Lung (tissue), 12 donors: ENCODE results near the gene ANKRD18B. TPM values are rescaled to one million over a fixed set of nuclear protein-coding genes. Genes with fewer than 3 reads are reported as not detected.
A peak's percentile ranks its signal among the peaks of the same experiment; 100 is the strongest.
"Not testable (repeated sequence)": the region's sequence is repeated elsewhere in the genome, so short reads cannot be mapped to it uniquely, and the experiment has no call there.

Experiments
- ATAC-seq: fragments of 200-7000 bp; cut with Tn5 transposase; one replicate; pipeline ENCODE4 v1.9.1; 2020; ENCODE audit warnings: moderate number of reproducible peaks; ENCODE audit not compliant: insufficient read depth, low FRiP score
- DNase-seq, 3 donors: peaks; one replicate each; pipeline ENCODE4 v3.0.0-alpha.2; 2013 to 2017
- H3K27ac ChIP-seq, 2 donors: one replicate each; pipeline ENCODE4 v1.5.1; 2013; ENCODE audit warnings: mild to moderate bottlenecking in 2 of 2, moderate library complexity in 2 of 2, control low read depth in 1 of 2, inconsistent platforms in 1 of 2, low read depth in 1 of 2, low read length in 1 of 2
- H3K27me3 ChIP-seq, 3 donors: one replicate each; pipeline ENCODE4 v1.5.1; 2013; ENCODE audit warnings: low read length in 2 of 3; ENCODE audit not compliant: control insufficient read depth in 3 of 3, insufficient read depth in 3 of 3
- H3K36me3 ChIP-seq, 4 donors: one replicate each; pipeline ENCODE4 v1.5.1; 2013; ENCODE audit warnings: low read length in 4 of 4, mild to moderate bottlenecking in 1 of 4, moderate library complexity in 1 of 4; ENCODE audit not compliant: control insufficient read depth in 4 of 4, insufficient read depth in 4 of 4
- H3K4me1 ChIP-seq, 5 donors: one replicate each; pipeline ENCODE4 v1.5.1; 2013; ENCODE audit warnings: low read length in 5 of 5, mild to moderate bottlenecking in 2 of 5, moderate library complexity in 1 of 5; ENCODE audit not compliant: control insufficient read depth in 5 of 5, insufficient read depth in 5 of 5
- H3K4me3 ChIP-seq: one replicate; pipeline ENCODE4 v1.5.1; 2013; ENCODE audit warnings: mild to moderate bottlenecking, control low read depth, moderate library complexity
- H3K9ac ChIP-seq, 2 donors: one replicate each; pipeline ENCODE4 v1.5.1; 2013; ENCODE audit warnings: low read length in 2 of 2, control low read depth in 1 of 2; ENCODE audit not compliant: insufficient read depth in 1 of 2
- H3K9me3 ChIP-seq, 4 donors: one replicate each; pipeline ENCODE4 v1.5.1; 2013; ENCODE audit warnings: low read length in 3 of 4, mild to moderate bottlenecking in 1 of 4, moderate library complexity in 1 of 4; ENCODE audit not compliant: control insufficient read depth in 4 of 4, insufficient read depth in 3 of 4
- WGBS, 2 donors: extraction: QIAGEN DNeasy Blood & Tissue Kit; methylation state at CpG; one replicate each; pipeline ENCODE4 v1.1.7; 2013; 5-methylcytosine and 5-hydroxymethylcytosine counted together
- polyA plus RNA-seq, 2 donors: library from polyadenylated mRNA; stranded (reverse); fragments of 200-250 nt; gene quantifications; one replicate each; pipeline ENCODE4 v1.2.1, GENCODE V29; 2013
- total RNA-seq, 2 donors: library from RNA; depleted of rRNA in 1 of 2; stranded (reverse); fragments of >200 nt in 1 of 2; gene quantifications; one replicate each; pipeline ENCODE4 v1.2.1, GENCODE V29; 2014 to 2021
- TF ChIP-seq, protein P1 (sequence below): IDR thresholded peaks from 2 replicates; pipeline ENCODE4 v1.5.1; 2012; ENCODE audit warnings: mild to moderate bottlenecking; ENCODE audit errors: control extremely low read depth, extremely low read depth
- donor health status: control.
- donor health status: control.
- donor health status: Bipolar disorder and iron deficiency.
- donor health status: healthy.
- donor health status: DM: yes; HTN: yes; CAD: no.

ANKRD18B gene
- total and polyA plus RNA-seq, 4 donors = 0.27 to 2.2 (median 0.79) TPM

DNA sequence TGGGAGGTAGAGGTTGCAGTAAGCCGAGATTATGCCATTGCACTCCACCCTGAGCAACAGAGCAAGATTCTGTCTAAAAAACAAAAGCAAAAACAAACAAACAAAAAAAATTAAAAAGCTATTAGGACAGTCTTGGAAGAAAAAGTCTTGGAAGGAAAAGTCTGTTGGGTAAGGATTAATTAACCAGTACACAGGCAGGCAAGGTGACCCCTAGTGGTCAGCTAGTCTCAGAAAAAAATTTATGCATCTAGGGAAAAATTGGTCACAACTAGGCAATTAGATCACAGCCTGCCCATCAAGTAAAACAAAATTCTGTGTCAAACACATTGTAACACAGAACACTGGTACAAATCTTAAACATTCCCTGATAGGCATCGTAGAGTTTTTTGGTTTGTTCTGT lies 6.7 kb upstream of the ANKRD18B start:
- Histone ChIP-seq H3K27ac (no peak overlapping the region), H3K27me3 (peaks cover 0 to 19% (median 6%) of the 10 kb centered on the region in 3 donors), H3K9me3 (no peaks in the 10 kb centered on the region), H3K4me1 (no peaks in the 10 kb centered on the region), H3K4me3 (no peak overlapping the region), H3K36me3 (no peaks in the 10 kb centered on the region), H3K9ac (no peak overlapping the region)
- TF ChIP-seq, protein P1, sequence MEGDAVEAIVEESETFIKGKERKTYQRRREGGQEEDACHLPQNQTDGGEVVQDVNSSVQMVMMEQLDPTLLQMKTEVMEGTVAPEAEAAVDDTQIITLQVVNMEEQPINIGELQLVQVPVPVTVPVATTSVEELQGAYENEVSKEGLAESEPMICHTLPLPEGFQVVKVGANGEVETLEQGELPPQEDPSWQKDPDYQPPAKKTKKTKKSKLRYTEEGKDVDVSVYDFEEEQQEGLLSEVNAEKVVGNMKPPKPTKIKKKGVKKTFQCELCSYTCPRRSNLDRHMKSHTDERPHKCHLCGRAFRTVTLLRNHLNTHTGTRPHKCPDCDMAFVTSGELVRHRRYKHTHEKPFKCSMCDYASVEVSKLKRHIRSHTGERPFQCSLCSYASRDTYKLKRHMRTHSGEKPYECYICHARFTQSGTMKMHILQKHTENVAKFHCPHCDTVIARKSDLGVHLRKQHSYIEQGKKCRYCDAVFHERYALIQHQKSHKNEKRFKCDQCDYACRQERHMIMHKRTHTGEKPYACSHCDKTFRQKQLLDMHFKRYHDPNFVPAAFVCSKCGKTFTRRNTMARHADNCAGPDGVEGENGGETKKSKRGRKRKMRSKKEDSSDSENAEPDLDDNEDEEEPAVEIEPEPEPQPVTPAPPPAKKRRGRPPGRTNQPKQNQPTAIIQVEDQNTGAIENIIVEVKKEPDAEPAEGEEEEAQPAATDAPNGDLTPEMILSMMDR = no peak
- 81 to 87% methylated on average over 2 of the region's 2 CpGs for WGBS, 2 donors
- DNase-seq (peak in 2 of 3 donors; percentile 49), ATAC-seq (no peak)

DNA sequence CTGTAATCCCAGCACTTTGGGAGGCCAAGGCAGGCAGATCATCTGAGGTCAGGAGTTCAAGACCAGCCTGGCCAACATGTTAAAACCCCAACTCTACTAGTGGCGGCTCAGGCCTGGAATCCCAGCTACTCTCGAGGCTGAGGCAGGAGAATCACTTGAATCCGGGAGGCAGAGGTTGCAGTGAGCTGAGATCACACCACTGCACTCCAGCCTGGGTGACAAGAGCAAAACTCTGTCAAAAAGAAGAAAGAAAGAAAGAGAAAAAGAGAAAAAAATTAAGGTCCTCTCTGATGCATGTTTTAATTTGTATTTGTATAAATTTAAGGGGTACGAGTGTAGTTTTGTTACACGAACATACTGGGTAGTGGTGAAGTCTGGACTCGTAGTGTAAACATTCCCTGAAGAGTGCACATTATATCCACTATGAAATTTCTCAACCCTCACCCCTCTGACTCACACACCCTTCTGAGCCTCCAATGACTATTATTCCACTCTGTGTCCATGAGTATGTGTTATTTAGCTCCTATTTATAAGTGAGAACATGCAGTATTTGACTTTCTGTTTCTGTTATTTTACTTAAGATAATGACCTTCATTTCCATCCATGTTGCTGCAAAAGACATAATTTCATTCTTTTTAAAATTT lies 6.0 kb upstream of the ANKRD18B start:
- H3K9me3 ChIP-seq, DNase-seq, H3K27ac ChIP-seq, H3K36me3 ChIP-seq, H3K4me3 ChIP-seq, H3K4me1 ChIP-seq, ATAC-seq, H3K9ac ChIP-seq: not testable (repeated sequence)
- peaks cover 0 to 22% (median 9%) of the 10 kb centered on the region in 3 donors for H3K27me3 ChIP-seq
- 47 to 67% methylated on average over 6 of the region's 6 CpGs for WGBS, 2 donors

DNA sequence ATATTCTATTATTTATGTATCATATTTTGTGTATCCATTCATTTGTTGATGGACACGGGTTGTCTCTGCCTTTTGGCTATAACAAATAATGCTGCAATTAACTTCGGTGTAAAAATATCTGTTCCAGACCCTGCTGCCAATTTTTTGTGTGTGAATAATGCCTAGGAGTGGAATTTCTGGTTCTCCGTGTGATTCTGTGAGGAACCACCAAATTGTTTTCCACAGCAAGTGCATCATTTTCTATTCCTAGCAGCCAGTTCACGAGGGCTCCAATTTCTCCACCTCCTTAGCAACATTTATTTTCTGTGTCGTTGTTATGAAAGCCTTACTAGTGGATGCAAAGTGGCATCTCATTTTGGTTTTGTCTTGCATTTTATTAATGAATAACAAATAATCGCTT lies 2.2 kb upstream of the ANKRD18B start:
- 70 to 77% methylated on average over 6 of the region's 6 CpGs for WGBS, 2 donors
- not testable (repeated sequence) for DNase-seq, H3K27ac ChIP-seq, H3K9me3 ChIP-seq, H3K4me3 ChIP-seq, ATAC-seq, H3K4me1 ChIP-seq, H3K9ac ChIP-seq, H3K36me3 ChIP-seq
- peaks cover 0 to 46% (median 25%) of the 10 kb centered on the region in 3 donors for H3K27me3 ChIP-seq

DNA sequence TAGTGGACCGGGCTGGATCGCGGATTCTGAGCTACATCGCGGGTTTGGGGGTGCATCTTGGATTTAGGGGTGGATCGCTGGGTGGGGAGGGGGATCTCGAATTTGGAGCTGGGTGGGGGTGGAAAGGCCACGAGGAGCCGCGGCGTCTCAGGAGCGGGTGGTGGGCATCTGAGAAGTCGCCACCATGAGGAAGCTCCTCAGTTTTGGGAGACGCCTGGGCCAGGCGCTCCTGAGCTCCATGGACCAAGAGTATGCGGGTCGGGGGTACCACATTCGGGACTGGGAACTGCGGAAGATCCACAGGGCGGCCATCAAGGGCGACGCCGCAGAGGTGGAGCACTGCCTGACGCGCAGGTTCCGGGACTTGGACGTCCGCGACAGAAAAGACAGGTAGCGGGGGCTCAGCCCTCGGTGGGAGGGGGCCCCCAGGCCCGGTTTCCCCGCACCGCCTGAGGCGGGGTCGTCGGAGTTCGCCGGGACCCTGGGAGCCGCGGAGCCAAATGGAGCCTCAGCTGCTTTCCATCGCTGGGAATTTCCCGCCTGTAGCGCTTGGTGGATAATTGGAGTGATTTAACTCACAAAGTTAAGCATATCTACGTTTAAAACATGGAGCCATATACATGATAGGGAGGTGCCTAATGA lies 376 bp downstream of the ANKRD18B start:
- peaks cover 0 to 7% (median 4%) of the 10 kb centered on the region in 5 donors for H3K4me1 ChIP-seq
- H3K9me3 ChIP-seq = peaks cover 0 to 2% (median 0%) of the 10 kb centered on the region in 4 donors
- ATAC-seq = no peak
- 2 to 4% methylated on average over 40 to 45 of the region's 45 CpGs for WGBS, 2 donors
- no peaks in the 10 kb centered on the region for H3K36me3 ChIP-seq
- peaks cover 0 to 58% (median 36%) of the 10 kb centered on the region in 3 donors for H3K27me3 ChIP-seq
- TF ChIP-seq, protein P1 = no peak
- H3K27ac ChIP-seq = no peak overlapping the region
- H3K4me3 ChIP-seq = no peak overlapping the region
- no peak overlapping the region for H3K9ac ChIP-seq
- no peak for DNase-seq

DNA sequence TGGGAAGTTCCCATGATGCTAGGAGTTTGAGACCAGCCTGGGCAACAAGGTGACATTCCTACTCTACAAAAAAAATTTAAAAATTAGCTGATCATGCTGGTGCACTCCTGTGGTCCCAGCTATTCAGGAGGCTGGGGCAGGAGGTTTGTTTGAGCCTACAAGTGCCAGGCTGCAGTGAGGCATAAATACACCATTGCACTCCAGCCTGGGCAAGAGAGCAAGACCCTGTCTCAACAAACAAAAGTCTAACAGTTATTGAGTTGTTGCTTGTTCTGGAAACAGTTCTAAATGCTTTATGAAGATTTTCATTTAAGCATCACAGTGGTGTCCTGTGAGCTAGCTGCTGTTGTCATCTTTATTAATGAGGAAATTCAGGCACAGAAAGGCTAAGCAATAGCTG lies 4.0 kb downstream of the ANKRD18B start:
- not testable (repeated sequence) for H3K4me1 ChIP-seq, H3K36me3 ChIP-seq, H3K27ac ChIP-seq, DNase-seq, ATAC-seq, H3K4me3 ChIP-seq, H3K9me3 ChIP-seq, H3K9ac ChIP-seq
- peaks cover 0 to 40% (median 27%) of the 10 kb centered on the region in 3 donors for H3K27me3 ChIP-seq

DNA sequence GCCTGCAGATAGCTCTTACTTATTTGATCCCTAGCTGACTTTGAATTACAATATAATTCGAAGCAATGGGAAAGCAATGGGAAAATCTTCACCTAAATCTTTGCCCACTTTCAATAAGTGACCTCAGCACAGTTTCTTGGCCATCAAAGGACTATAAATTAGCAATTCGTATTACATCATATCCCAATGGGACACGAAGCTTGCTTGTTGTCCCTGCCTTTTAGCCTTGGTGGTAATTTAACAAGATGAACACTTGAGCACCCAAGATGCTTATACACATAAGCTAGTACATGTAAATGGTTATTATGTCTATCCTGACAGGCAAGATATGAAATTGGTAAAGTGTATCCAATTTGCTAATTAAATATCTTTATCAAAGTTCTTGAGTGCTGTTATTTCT lies 9.9 kb downstream of the ANKRD18B start:
- H3K27me3 ChIP-seq, H3K4me1 ChIP-seq, H3K27ac ChIP-seq, H3K4me3 ChIP-seq, H3K36me3 ChIP-seq, H3K9ac ChIP-seq, H3K9me3 ChIP-seq, DNase-seq, ATAC-seq: not testable (repeated sequence)
- WGBS, 2 donors = 66 to 67% methylated on average over 3 of the region's 3 CpGs
